Fibroblast of pulmonary artery (primary cell): ENCODE data around the gene P2RY2.

ENCODE experiments used
- DNase-seq: peaks from one replicate; pipeline ENCODE4 v3.0.0-alpha.2; 2010; ENCODE audit warnings: low read depth
- H3K4me3 ChIP-seq: replicated peaks from 2 replicates; pipeline ENCODE4 v1.5.1; 2011; ENCODE audit warnings: low read depth, mild to moderate bottlenecking, control low read depth, low read length, moderate library complexity
- TF ChIP-seq, protein P1 (sequence below): IDR thresholded peaks from 2 replicates; pipeline ENCODE4 v1.5.1; 2011; ENCODE audit warnings: mild to moderate bottlenecking, control low read depth, low read length, inconsistent platforms; ENCODE audit errors: missing control alignments

P2RY2 gene

GRCh38 chr11:73233211-73233610, 15.1 kb downstream of the P2RY2 start:
- H3K4me3 ChIP-seq: no peak overlapping the region
- DNase-seq: no peak
- TF ChIP-seq, protein P1, sequence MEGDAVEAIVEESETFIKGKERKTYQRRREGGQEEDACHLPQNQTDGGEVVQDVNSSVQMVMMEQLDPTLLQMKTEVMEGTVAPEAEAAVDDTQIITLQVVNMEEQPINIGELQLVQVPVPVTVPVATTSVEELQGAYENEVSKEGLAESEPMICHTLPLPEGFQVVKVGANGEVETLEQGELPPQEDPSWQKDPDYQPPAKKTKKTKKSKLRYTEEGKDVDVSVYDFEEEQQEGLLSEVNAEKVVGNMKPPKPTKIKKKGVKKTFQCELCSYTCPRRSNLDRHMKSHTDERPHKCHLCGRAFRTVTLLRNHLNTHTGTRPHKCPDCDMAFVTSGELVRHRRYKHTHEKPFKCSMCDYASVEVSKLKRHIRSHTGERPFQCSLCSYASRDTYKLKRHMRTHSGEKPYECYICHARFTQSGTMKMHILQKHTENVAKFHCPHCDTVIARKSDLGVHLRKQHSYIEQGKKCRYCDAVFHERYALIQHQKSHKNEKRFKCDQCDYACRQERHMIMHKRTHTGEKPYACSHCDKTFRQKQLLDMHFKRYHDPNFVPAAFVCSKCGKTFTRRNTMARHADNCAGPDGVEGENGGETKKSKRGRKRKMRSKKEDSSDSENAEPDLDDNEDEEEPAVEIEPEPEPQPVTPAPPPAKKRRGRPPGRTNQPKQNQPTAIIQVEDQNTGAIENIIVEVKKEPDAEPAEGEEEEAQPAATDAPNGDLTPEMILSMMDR: no peak

DNA sequence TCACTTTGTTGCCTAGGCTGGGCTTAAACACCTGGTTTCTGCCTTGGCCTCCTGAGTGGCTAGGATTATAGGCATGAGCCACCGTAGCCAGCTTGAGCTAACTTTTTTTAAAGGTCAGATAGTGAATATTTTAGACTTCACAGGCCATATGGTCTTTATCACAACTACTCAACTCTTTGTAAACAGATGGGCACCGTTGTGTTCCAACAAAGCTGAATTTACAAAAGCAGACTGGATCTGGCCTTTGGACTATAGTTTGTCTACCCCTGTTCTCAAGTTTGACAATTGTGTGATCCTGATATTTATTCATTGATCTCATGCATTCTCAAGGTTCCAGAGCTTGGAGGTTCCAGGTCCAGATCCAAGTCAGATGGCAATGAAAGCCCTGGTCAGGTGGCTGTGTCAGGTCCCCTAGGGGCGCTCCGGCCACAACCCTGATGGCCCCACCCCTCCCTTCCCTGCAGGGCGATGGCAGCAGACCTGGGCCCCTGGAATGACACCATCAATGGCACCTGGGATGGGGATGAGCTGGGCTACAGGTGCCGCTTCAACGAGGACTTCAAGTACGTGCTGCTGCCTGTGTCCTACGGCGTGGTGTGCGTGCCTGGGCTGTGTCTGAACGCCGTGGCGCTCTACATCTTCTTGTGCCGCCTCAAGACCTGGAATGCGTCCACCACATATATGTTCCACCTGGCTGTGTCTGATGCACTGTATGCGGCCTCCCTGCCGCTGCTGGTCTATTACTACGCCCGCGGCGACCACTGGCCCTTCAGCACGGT, 15.8 kb downstream of the P2RY2 start:
- DNase-seq: no peak

DNA sequence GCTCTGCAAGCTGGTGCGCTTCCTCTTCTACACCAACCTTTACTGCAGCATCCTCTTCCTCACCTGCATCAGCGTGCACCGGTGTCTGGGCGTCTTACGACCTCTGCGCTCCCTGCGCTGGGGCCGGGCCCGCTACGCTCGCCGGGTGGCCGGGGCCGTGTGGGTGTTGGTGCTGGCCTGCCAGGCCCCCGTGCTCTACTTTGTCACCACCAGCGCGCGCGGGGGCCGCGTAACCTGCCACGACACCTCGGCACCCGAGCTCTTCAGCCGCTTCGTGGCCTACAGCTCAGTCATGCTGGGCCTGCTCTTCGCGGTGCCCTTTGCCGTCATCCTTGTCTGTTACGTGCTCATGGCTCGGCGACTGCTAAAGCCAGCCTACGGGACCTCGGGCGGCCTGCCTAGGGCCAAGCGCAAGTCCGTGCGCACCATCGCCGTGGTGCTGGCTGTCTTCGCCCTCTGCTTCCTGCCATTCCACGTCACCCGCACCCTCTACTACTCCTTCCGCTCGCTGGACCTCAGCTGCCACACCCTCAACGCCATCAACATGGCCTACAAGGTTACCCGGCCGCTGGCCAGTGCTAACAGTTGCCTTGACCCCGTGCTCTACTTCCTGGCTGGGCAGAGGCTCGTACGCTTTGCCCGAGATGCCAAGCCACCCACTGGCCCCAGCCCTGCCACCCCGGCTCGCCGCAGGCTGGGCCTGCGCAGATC, 16.5 kb downstream of the P2RY2 start:
- H3K4me3 ChIP-seq: no peak overlapping the region
- TF ChIP-seq, protein P1: no peak

More for the DNA sequence above, 15.8 kb downstream of the P2RY2 start:
- TF ChIP-seq, protein P1: no peak
- H3K4me3 ChIP-seq: no peak overlapping the region

DNA sequence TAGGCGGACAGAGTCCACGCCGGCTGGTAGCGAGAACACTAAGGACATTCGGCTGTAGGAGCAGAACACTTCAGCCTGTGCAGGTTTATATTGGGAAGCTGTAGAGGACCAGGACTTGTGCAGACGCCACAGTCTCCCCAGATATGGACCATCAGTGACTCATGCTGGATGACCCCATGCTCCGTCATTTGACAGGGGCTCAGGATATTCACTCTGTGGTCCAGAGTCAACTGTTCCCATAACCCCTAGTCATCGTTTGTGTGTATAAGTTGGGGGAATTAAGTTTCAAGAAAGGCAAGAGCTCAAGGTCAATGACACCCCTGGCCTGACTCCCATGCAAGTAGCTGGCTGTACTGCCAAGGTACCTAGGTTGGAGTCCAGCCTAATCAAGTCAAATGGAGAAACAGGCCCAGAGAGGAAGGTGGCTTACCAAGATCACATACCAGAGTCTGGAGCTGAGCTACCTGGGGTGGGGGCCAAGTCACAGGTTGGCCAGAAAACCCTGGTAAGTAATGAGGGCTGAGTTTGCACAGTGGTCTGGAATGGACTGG, 17.2 kb downstream of the P2RY2 start:
- no peak overlapping the region for H3K4me3 ChIP-seq
- no peak for DNase-seq
- TF ChIP-seq, protein P1: no peak

More for the DNA sequence above, 16.5 kb downstream of the P2RY2 start:
- no peak for DNase-seq

DNA sequence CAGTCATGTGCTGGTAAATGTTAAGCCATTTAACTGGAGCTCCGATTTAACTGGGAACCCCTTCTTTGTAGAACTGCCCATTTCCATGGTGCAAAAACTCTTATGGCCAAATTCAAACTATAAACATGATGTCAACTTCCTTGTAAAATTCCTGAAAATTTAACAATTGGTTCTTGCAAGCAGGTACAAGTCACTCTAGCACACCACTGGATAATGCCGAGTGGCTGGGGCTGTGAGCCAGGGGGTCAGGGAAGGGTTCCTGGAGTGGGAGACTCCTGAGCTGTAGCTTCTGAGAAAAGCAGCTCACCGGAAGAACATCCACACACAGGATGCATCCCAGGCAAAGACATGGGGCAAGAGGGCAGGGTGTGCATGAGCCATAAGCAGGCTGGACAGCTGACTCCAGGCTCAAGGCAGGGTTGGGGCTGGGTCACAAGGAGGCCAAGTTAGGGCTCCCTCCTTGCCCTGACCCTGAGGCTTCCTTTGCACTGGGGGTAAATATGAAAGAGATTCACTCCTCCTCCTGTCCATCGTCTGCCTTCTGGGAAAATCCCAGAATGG, 18.2 kb downstream of the P2RY2 start:
- no peak overlapping the region for H3K4me3 ChIP-seq
- no peak for DNase-seq
- TF ChIP-seq, protein P1: no peak

DNA sequence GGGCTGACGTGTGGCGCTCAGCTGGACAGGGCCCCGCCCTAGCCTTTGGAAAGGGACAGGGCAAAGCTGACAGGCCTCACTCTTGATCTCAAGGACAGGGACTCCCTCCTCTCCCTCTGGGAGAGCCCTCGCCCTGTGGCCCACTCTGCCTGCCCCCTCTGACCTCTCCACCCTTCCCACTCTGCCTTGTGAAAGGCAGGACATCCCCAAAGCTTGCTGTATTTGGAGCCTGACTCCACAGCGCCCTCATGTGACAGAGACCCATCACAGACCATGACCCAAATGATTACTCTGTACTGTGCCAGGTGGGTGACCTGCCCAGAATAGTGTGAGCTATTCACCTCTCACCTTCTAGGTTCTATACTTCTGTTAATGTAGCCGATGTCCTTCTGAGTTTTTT, 18.8 kb downstream of the P2RY2 start:
- peak; percentile 45 for DNase-seq
- TF ChIP-seq, protein P1: peak; percentile 61
- H3K4me3 ChIP-seq: no peak overlapping the region
